ENCODE measurements around the gene CACNA1I. TPM values are rescaled to one million over a fixed set of nuclear protein-coding genes. Genes with fewer than 3 reads are reported as not detected.

Gene CACNA1I
- total RNA-seq, 2 experiments from 2014 or later: 0.36 to 0.57 TPM

DNA sequence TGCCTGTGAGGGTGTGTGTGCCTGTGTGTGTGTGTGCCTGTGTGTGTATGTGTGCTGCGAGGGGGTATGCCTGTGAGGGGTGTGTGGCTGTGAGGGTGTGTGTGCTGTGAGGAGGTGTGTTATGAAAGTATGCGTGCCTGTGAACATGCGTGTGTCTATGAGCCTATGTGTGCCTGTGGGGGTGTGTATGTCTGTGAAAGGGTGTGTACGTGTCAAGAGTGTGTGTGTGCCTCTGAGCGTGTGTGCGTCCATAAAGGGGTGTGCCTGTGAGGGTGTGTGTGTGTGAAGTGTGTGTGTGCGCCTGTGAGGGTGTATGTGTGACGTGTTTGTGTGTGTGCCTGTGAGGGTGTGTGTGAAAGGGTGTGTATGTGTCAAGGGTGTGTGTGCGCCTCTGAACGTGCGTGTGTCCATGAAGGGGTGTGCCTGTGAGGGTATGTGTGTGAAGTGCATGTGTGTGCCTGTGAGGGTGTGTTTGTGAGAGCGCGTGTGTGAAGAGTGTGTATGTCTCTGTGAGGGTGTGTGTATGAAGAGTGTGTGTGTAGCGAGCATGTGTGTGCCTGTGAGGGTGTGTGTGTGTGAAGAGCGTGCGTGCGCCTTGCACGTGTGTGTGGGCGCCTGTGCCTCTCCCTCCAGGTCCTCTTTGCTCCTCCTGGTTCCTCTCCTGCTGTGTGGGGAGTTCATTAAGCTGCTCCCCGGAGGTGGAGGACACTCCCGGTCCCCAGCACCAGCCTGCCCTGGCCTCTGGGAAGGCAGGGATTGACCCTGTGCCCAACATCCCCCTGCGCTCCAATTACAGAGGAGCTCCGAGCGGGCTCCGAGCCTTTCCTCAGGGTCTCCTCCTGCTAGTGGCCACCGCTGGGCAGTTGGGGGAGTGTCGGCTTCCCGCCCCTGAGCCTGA lies 53.3 kb downstream of the CACNA1I start:
- no peaks in the 10 kb centered on the region for H3K4me1 Mint-ChIP-seq (ENCODE audit: low read depth)
- ChIA-PET CTCF (interaction anchor here (1.6 kb wide), 1 partner anchor 22 kb away, joined by 4 read pairs; no protein-coding TSS in a partner anchor), POLR2A (no interaction called here)
- peaks cover 2% of the 10 kb centered on the region for H3K27me3 Mint-ChIP-seq
- no peak overlapping the region for H3K27ac Mint-ChIP-seq
- DNase-seq: no peak
- no peaks in the 10 kb centered on the region for H3K36me3 Mint-ChIP-seq
- no peak overlapping the region for H3K4me3 Mint-ChIP-seq
- intact Hi-C loops (cut with micrococcal nuclease): loop anchor here (2.0 kb wide), 1 partner anchor 317 kb away; no protein-coding TSS in a partner anchor
- H3K9me3 Mint-ChIP-seq: no peaks in the 10 kb centered on the region

DNA sequence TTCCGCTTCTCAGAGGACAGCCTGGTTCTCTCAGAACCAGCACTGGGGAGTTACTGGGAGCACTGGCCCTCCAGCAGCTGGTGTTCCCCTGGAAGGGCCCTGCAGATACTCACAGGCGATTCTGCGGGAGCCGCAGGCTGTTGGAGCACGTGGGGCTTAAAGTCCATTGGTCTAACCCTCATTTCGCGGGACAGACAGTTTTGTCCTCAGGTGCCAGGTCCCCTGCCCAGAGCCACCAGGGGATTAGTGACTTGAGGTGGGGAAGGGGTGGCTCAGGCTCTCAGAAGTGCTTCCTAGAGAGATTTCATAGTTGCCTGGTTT lies 53.9 kb downstream of the CACNA1I start:
- no peak for DNase-seq
- peaks cover 2% of the 10 kb centered on the region for H3K27me3 Mint-ChIP-seq
- ChIA-PET CTCF (interaction anchor here (1.4 to 1.6 kb wide), 2 partner anchors 22 to 399 kb away, joined by 4 read pairs; no protein-coding TSS in a partner anchor), POLR2A (no interaction called here)
- H3K27ac Mint-ChIP-seq: no peak overlapping the region
- H3K36me3 Mint-ChIP-seq: no peaks in the 10 kb centered on the region
- H3K4me1 Mint-ChIP-seq (ENCODE audit: low read depth): no peaks in the 10 kb centered on the region
- H3K4me3 Mint-ChIP-seq: no peak overlapping the region
- H3K9me3 Mint-ChIP-seq: no peaks in the 10 kb centered on the region
- intact Hi-C loops (cut with micrococcal nuclease): no loop called here

DNA sequence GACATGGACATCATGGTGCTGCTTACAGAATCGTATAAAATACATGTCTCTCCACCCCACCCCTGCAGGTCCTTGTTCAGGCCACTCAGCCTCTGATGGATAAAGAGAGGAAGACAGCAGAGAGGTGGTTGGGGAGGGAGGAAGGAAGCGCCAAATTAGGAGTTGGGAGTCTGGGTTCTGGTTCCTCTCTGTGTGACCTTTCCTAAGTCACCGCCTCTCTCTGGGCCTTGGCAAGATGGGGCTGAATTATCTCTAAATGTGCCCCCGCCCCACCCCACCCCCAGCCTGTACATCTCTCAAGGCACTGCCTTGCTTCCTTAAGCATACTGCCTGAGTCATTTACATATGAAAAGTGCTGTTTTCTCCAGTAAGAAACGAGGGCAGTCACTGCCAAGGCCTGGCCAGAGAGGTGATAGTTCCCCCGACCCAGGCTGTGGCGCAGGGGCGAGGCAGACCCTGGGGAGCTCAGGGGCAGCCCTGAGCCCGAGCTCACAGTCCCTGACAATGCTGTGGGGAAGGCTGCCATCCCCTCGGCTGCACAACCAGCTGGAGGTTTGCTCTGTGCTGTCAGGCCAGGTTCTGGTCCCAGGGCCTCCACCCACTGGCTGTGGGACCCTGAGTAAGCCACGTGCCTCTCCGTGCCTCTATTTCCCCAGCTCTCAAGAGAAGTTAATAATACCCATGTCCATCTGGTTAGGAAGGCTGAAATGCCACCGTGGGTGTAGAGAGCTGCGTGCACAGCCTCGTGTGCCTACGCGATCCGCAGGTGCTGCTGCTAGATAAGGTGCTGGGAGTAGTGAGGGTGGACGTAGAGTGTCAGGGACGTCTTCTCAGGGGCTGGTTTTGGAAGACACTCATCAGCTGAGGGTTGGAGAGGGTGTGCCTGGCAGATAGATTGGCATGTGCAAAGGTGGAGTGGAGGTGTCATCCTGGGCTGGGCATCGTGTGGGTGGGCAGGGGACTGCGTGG lies 55.3 kb downstream of the CACNA1I start:
- POLR2A ChIA-PET: no interaction called here
- Mint-ChIP-seq H3K4me1 (ENCODE audit: low read depth) (no peaks in the 10 kb centered on the region), H3K4me3 (no peak overlapping the region), H3K9me3 (no peaks in the 10 kb centered on the region), H3K27me3 (peaks cover 2% of the 10 kb centered on the region), H3K36me3 (no peaks in the 10 kb centered on the region), H3K27ac (no peak overlapping the region)
- intact Hi-C loops (cut with micrococcal nuclease): no loop called here
- DNase-seq: no peak
- CTCF ChIA-PET: interaction anchor here (0.8 to 1.6 kb wide), 3 partner anchors 24 to 399 kb away, joined by 4 read pairs; no protein-coding TSS in a partner anchor

DNA sequence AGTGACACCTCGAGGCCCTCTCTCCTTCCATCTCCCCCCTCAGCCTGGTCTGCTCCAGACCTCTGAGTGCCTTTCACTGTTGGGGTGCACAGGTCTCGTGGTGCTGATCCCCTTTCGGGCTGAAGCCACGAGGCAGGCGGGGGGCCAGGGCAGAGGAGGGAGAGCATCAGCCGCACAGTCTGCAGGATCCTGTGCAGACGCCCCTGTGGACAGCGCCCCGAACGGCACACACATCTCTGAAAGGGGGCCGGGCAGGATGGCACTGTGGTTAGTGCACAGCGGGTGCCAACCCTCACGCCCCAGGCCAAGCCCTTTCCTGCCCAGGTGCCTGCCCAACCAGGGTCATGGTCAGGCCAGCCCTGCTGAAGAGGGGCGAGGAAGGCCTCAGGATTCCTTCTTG lies 56.7 kb downstream of the CACNA1I start:
- H3K27me3 Mint-ChIP-seq: peaks cover 2% of the 10 kb centered on the region
- no peaks in the 10 kb centered on the region for H3K36me3 Mint-ChIP-seq
- H3K4me1 Mint-ChIP-seq (ENCODE audit: low read depth): peaks cover 4% of the 10 kb centered on the region
- H3K9me3 Mint-ChIP-seq: no peaks in the 10 kb centered on the region
- intact Hi-C loops (cut with micrococcal nuclease): no loop called here
- no peak for DNase-seq
- ChIA-PET POLR2A (no interaction called here), CTCF (no interaction called here)
- H3K4me3 Mint-ChIP-seq: no peak overlapping the region
- no peak overlapping the region for H3K27ac Mint-ChIP-seq

DNA sequence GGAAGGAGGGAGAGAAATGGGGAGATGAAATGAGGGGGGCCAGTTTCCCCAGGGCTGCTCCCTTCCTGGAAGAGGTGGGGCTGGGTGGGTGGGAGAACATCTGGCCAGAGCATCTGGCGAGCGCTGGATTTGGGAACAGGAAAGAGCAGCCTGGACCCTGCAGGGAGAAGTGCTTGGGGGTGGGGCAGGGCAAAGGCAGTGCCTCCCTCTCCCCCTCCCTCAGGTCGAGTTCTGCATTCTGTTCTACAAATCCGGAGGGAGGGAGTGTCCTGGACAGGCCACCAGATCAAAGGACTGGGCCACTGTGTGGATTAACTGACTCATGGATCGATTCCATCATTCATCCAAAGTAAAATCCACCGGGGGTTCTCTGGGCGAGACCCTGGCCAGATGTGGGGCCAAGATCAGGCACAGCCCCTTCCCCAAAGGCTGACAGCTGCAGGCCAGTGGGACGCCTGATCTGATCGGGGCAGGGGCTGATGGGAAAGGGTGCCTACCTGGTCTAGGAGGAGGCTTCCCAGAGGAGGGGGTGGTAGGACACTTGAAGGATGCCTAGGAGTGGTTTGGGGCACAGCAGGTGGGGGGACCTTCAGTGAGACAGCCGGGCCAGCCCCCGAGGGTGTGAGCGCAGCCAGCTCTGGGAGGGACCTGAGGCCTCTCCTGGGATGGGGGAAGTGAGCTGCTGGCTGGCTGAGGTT lies 57.5 kb downstream of the CACNA1I start:
- no peaks in the 10 kb centered on the region for H3K36me3 Mint-ChIP-seq
- CTCF ChIA-PET: no interaction called here
- H3K27me3 Mint-ChIP-seq: peaks cover 2% of the 10 kb centered on the region
- POLR2A ChIA-PET: no interaction called here
- H3K9me3 Mint-ChIP-seq: no peaks in the 10 kb centered on the region
- no peak overlapping the region for H3K27ac Mint-ChIP-seq
- peaks cover 4% of the 10 kb centered on the region for H3K4me1 Mint-ChIP-seq (ENCODE audit: low read depth)
- DNase-seq: no peak
- intact Hi-C loops (cut with micrococcal nuclease): no loop called here
- no peak overlapping the region for H3K4me3 Mint-ChIP-seq

DNA sequence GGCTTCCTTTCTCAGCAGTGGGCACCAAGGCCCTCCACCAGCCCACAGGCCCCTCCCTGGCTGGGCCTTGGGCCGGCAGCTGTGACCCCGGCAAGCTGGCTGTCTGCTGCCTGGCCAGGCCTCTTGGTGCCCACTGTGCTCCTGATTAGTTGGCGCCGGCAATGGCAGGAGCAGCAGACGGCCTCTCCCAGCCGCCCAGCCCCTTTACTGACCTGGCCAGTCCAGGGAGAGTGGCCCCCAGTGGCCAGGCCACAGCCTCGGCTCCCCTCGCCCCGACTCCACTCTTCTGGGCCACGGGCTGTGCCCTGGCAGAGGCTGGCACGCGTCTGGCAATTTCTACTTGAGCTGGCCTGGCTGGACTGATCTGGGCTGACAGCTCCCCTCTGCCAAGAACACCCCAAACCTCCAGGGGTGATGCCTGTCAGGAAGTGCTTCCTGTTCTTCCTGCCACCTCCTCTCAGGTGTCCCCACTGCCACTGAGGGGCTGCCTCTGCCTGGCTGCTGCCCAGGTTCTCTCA lies 58.1 kb downstream of the CACNA1I start:
- POLR2A ChIA-PET: no interaction called here
- H3K4me3 Mint-ChIP-seq: no peak overlapping the region
- no peaks in the 10 kb centered on the region for H3K9me3 Mint-ChIP-seq
- peaks cover 2% of the 10 kb centered on the region for H3K27me3 Mint-ChIP-seq
- no peaks in the 10 kb centered on the region for H3K36me3 Mint-ChIP-seq
- DNase-seq: no peak
- H3K27ac Mint-ChIP-seq: no peak overlapping the region
- CTCF ChIA-PET: no interaction called here
- peaks cover 4% of the 10 kb centered on the region for H3K4me1 Mint-ChIP-seq (ENCODE audit: low read depth)
- intact Hi-C loops (cut with micrococcal nuclease): no loop called here

DNA sequence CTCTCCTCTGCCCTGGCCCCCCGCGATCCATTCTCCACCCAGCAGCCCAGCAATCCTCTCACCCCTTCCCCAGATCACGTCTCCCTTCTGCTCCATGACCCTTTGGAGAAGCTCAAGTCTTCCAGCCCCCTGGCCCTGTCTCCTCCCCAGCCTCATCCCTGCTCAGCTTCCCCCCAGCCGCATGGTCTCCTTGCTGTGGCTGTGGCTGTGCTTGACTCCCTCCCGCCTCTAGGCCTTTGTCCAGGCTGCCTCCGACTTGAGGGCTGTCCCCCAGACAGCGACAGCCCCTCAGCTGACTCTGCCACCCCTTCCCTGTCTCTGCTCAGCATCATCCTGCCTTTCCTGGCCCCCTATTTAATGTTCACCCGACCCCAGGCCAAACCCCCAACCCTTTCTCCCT lies 59.3 kb downstream of the CACNA1I start:
- Mint-ChIP-seq H3K27ac (no peak overlapping the region), H3K4me1 (ENCODE audit: low read depth) (peaks cover 10% of the 10 kb centered on the region), H3K4me3 (no peak overlapping the region), H3K9me3 (no peaks in the 10 kb centered on the region), H3K27me3 (peaks cover 2% of the 10 kb centered on the region), H3K36me3 (no peaks in the 10 kb centered on the region)
- DNase-seq: no peak
- ChIA-PET CTCF (interaction anchor here (0.7 kb wide), 1 partner anchor 348 kb away, joined by 3 read pairs; no protein-coding TSS in a partner anchor), POLR2A (no interaction called here)
- intact Hi-C loops (cut with micrococcal nuclease): no loop called here

DNA sequence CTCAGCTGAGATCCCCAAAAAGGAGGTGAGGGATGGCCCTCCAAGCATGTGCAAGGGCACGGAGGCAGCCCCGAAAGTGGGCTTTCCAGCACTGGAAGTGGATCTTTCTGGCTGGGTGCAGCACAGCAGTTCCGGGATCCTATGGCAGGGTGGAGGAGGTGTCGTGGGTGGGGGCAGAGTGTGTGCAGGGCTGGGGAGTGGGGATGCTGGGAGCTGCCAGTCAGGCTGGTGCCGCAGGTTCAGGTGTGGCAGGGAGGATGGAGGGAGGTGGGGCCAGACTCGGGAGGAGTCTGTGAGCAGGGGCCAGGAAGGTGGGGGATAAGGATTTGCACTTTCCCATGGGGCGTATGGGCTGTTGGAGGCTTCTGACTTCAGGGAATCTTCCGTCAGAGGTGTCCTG lies 60.2 kb downstream of the CACNA1I start:
- no peak for DNase-seq
- intact Hi-C loops (cut with micrococcal nuclease): no loop called here
- Mint-ChIP-seq H3K27ac (no peak overlapping the region), H3K27me3 (peaks cover 2% of the 10 kb centered on the region), H3K36me3 (no peaks in the 10 kb centered on the region), H3K4me3 (no peak overlapping the region), H3K4me1 (ENCODE audit: low read depth) (peaks cover 13% of the 10 kb centered on the region), H3K9me3 (no peaks in the 10 kb centered on the region)
- ChIA-PET CTCF (interaction anchor here (0.7 kb wide), 1 partner anchor 347 kb away, joined by 3 read pairs; no protein-coding TSS in a partner anchor), POLR2A (no interaction called here)

DNA sequence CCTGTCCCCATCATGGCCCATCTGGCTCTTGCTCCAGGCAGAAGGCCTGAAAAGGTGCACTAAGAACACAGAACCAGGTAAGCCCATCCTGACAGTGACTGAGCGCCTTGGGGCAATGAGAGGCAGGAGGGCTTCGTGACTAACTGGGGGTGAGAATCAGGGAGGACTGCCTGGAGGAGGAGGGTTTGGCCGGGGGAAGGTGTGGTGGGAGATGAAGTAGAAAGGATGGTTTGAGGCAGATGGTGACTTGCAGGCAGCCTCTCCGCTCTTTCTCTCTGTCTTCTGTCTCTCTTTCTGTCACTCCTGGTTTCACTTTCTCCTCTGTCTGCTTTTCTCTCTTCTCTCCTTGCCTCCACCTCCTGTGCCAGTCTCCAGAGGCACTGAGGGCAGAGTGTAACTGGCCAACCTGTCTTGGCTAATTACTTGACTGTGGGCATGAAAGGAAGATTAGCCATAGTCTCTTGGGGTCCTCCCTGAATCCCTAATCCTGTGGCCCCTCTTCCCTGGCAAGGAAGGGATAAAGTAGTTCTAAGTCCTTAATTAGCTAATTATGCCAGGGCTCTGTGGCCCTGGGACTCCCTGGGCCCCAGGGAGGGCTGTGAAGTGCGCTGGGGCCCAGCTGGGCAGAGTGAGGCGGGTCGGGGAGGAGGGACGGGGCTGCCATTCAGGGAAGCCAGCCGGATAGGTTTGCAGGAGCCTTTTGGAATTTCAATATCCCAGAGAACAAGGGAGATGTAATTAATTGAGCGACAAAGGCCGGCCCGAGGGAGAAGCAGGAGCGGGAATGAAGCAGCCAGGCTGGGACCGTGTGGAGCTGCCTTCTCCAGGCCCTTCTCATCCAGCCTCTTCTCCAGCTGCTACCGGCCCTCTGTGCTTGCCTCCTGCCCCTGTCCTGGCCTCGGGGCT lies 61.1 kb downstream of the CACNA1I start:
- Mint-ChIP-seq H3K27ac (no peak overlapping the region), H3K36me3 (no peaks in the 10 kb centered on the region), H3K27me3 (peaks cover 2% of the 10 kb centered on the region), H3K9me3 (no peaks in the 10 kb centered on the region), H3K4me3 (no peak overlapping the region), H3K4me1 (ENCODE audit: low read depth) (peaks cover 13% of the 10 kb centered on the region)
- no peak for DNase-seq
- CTCF ChIA-PET: no interaction called here
- POLR2A ChIA-PET: no interaction called here
- intact Hi-C loops (cut with micrococcal nuclease): no loop called here

DNA sequence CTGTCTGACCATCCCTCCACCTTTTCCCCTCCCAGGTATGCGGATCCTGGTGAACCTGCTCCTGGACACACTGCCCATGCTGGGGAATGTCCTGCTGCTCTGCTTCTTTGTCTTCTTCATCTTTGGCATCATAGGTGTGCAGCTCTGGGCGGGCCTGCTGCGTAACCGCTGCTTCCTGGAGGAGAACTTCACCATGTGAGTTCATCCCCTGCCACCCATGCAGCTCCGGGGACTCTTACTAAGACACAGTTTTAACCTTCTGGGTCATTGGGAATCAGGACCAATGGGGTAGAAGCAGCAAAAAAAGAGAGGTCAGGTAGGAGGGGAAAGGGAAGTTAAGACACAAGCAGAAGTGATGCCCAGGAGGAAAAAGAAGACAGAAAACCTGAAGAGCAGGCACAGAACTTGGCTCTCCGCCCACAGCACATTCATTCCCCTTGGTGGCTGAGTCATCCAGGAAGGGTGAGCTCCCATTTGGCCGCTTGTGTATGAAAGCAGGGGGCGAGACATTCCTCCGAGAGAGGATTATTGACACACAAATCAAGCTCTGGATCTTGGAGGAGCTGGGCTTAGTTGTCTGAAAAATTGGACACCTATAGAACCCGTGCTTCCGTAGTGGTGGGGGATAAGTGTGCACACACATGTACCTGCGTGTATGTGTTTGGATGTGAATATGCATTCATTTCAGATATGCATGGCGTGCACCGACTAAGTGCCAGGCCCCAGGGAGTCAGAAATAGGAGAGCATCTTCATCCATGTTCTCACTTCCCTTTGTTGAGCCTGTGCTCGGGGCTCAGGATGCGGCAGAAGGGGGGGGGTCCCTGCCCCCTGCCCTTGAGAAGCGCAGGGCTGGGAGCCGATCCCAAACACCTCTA lies 64.2 kb downstream of the CACNA1I start:
- CTCF ChIA-PET: interaction anchor here (1.2 kb wide), 1 partner anchor 389 kb away, joined by 3 read pairs; no protein-coding TSS in a partner anchor
- DNase-seq: peak; percentile 73
- H3K27me3 Mint-ChIP-seq: no peaks in the 10 kb centered on the region
- no peak overlapping the region for H3K4me3 Mint-ChIP-seq
- H3K4me1 Mint-ChIP-seq (ENCODE audit: low read depth): peaks cover 13% of the 10 kb centered on the region
- POLR2A ChIA-PET: no interaction called here
- H3K9me3 Mint-ChIP-seq: peaks cover 6% of the 10 kb centered on the region
- H3K27ac Mint-ChIP-seq: no peak overlapping the region
- intact Hi-C loops (cut with micrococcal nuclease): no loop called here
- H3K36me3 Mint-ChIP-seq: no peaks in the 10 kb centered on the region

All from activated CD4-positive, alpha-beta memory T cell treated with anti-CD3 and anti-CD28 coated beads for 36 hours (primary cell).